GM11168 (cell line): Measurements from ENCODE around the gene PHLDA3.
"Not testable (repeated sequence)": the region's sequence is repeated elsewhere in the genome, so short reads cannot be mapped to it uniquely, and the experiment has no call there.

Experiments used
- in situ Hi-C: fragments of 300-500 bp; cut with MboI; formaldehyde crosslinking; loops from one replicate; pipeline ENCODE4 v1.12.0; 2022; ENCODE audit warnings: low sequenced_read_pairs; ENCODE audit not compliant: unreplicated experiment

The PHLDA3 gene

DNA sequence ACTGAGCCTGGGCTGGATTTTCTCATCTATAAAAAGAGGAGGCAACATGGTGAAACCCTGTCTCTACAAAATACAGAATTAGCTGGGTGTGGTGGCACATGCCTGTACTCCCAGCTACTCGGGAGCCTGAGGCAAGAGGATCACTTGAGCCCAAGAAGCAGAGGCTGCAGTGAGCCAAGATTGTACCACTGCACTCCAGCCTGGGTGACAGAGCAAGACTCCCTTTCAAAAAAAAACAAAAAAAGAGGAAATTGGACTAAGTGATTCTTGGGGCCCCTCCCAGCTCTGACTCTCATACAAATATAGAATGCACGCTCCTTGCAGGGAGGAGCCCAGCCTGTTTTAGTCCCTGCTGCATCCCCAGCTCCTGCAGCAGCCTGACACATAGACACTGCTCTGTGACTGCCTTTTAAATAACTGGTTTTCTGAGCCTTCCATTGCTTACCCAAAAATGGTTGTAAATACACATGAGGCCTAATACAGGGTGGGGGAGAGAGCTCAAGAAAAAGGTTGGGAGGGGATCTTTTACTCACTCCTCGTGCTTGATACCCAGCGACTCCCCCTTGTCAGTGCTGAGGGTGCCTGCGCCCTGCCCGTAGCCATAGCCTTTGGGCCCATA, 20.8 kb upstream of the PHLDA3 start:
- in situ Hi-C loops = no loop called here

DNA sequence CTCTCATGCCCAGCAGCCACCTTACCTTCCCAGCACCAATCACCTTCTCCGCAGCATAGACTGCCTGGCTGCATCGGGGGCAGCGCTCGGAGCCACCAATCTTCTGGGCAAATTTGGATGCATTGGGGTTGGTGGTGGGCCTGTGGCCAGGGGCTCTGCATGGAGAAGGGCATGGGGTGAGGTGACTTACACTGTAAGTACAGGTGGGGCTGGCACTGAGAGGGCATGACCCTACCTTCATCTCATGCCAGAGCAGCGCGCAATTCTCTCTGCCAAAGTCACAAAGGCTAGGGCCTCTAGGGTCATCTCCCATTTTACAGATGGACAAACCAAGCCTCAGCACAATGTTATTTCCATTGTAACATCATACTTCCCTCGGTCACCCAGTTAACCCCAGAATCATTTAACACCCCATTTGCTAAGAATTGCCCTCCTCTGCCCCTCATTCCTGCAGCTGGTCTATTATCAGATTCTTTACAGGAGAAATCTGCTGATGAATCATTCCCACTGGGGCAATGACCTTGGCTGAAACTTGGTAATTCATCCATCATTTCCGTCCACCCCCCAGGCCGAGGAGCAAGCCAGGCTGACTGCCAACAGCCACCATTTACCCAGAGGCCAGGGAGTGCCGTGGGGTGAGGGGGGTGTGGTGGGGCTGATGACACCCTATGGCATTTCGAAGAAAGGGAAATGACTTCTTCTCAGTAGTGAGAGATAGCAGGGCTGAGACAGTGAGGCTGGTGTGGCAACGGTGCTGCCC, 20.0 kb upstream of the PHLDA3 start:
- in situ Hi-C loops = no loop called here

DNA sequence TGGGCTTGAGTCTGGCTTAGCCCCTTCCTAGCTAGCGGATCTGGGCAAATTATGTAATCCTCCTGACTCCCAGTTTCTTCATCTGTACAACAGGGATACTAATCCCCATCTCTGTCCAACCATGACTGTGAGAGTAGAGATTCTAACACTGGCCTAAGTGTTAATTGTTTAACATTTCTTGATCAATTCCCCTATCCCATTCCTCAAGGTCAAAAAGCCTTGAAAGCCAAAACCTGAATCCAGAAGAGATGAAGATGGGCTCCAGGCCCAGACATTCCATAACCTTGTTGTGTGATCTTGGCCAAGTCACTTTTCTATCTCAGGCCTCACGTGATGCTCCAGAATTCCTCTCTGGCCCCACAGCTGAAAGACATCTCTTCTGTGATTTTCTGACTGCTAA, 18.8 kb upstream of the PHLDA3 start:
- in situ Hi-C loops = no loop called here

DNA sequence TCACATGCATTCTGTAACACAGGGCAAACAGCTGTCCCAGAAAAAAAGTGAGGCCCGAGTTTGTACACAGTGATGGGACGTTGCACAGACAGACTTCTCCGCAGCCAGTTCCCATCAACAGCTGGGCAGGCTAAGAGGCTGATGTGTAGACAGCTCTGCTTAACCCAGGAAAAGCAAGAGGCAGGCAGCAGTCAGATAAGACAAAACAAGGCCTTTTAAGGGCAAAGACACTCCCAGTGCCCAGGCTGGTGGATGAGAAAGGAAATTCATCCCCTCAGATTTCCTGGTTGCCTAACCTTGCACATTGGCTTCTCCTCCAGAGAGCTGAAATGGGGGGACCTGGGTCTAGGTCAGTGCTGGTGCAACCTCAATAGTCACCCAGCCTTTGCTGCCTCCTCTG, 17.2 kb upstream of the PHLDA3 start:
- in situ Hi-C loops = no loop called here

DNA sequence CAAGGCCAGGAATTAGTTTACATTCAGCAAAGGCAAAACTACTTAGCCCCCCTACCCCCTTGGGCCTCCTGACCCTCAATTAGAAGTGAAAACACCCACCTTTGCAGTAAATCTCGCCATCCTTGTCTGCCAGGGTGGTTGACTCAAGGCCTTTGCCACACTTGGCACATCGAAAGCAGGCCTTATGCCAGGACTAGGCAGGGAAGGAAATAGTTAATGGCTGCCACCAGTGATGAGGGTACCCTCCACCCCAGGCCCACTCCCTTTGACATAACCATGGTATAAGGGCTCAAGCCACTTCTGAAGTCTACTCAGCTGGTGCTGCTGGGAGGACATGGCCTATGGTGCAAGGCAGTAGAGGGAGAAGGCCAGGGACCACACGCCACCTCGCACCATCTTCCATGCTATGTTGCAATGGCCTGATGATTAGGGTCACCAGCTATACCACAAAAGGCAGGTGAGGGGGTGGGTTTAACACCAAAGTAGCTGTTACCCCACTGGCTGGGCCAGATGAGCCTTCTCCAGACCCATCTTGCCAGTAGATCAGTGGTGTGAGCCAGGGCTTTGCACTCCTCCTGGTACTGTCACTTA, 16.3 kb upstream of the PHLDA3 start:
- in situ Hi-C loops = no loop called here

DNA sequence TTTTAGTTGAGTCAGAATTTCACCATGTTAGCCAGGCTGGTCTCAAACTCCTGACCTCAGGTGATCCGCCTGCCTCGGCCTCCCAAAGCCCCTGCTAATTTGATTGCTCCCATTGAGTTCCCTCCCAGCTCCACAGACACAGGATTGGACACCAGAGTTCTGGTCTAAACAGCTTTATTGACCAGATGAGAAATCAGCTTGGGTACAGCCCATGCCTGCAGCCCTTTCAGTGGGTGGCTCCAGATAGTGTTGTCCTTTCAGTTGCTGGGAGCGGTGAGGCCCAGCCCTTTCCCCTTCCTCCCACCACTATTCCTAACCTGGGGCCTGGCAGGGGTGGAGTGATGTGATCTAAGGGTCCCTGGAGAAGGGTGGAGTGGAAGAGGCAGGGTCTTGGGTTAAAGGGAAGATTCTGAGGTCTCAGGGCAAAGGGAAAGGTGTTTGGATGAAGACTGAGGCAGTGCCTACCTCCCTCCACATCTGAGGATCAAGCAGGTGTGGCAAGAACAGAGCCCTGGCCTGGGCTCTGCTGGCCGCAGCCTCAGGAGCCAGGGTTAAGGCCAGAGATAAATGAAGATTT, 14.5 kb upstream of the PHLDA3 start:
- in situ Hi-C loops = no loop called here

DNA sequence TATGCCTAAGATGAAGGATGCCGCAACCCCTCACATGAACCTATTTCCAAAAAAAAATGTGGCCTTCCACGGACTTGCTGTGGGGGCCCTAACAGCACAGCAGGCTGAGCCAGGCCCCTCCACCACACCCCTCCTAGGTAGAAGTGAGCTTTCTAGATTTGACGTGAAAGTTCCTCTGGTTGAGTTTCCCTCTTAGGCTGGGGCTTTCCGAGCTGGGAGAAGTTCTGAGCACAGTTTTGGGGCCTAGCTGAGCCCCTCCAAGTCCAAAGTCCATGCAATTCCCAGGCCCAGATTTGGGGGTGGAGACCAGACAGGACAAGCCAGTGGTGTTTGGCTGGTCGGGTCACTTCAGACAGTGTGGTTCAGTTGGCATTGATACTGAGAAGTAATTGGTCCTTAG, 13.8 kb upstream of the PHLDA3 start:
- in situ Hi-C loops = no loop called here

DNA sequence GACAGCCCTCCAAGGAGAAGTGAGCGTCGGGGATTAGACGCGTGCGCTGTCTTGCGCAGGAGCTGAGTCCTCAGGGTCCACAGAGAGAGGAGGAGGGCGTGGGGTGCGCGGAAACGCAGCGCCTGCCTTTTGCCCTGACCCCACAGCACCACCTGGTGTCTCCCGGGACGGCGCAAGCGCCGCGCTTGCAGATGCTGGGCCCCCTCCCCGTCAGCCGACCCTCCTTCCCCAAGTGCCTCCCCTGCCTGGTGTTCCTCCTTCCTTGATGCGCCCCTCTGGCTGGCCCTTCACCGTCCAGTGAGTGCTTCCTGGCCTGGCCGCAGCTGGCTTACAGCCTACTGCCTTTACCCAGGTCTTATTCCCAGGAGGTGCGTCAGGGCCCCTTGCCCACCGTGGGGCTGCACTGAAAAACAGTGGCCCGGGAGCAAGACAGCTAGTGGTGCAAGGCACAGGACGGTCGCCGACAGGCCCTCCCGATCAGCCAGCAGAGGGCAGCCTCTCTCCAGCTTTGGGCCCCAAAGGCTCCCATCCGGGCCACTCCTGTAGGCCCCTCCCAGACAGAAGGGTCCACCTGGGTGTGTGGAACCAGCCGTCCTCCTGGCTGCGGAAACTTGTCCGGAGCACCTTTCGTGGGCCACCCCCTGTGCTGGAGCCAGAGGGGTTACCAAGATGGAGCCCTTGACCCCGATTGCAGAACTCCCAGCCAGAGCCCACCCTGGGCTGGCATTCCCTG, 12.9 kb upstream of the PHLDA3 start:
- in situ Hi-C loops = no loop called here

DNA sequence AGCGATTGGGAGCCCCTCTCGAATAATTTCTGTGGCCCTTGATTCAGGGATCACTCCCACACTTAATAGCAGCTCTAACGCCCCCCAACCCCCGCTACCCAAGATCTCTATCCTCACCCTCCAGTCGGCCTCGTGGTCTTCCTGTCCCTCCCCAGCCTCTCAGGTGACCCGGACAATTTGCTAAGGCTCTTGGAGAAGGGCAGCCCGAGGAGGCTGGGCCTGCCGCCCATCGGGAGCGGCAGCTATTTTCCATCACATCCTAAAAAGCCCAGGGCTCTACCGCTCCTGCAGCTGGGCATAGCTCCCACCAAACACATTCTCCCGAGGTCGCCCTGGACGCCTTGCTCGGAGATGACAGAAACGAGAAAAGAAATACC, 12.0 kb upstream of the PHLDA3 start:
- in situ Hi-C loops = no loop called here

DNA sequence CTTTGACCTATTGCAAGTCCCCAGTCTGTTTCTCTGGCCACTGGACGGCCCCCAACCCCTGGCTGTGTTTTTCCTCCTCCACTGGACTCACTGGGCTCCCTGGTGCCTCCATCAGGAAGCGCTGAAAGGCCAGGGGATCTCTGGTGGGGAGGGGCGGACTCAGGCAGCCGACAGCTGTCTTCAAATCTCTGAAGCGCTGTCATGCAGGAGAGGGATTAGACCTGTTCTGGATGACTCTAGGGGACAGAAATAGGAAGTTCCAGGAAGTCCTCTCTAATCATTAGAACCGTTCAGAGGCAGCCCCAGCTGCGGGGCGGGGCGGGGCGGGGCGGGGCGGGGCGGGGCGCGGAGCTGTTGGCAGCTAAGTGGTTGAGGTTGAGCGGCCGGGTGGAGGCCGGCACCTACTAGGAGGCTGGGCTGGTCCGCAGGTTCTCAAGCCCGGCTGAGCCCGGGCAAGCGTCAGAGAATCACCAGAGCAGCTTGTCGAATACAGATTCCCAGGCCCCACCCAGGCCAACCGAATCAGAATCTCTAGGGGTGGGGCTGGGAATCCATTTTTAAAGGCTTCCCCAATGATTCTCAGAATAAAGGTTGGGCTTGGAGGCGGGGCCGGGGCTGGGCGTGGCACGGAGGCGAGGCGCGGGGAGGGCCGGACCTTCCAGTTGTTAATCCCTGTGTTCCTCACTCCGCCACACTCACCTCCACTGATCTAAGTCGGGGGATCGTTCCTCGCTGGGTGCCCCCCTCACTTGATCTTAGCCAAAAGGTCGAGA, 11.4 kb upstream of the PHLDA3 start:
- in situ Hi-C loops = no loop called here

DNA sequence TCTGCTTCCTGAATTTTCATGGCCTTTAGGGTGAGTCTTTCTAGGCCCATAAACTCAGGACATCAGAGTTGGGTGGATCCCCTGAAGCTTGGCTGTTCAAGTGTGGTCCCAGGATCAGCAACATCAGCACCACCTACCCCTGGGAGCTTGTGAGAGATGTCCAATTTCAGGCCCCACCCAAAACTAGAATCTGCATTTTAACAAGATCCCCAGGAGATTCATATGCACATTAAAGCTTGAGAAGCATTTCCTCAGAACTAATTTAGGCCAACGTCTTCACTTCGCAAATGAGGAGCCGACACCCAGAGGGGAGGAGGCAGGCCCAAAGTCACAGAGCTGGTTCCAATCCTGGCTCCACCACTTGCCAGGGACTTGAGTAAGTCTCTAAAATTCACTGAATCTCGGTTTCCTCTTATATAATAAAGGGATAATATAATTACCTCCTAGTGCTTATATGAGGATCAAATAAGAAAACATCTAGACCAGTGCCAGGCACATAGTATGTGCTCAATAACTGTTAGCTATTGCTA, 10.3 kb upstream of the PHLDA3 start:
- in situ Hi-C loops = no loop called here

DNA sequence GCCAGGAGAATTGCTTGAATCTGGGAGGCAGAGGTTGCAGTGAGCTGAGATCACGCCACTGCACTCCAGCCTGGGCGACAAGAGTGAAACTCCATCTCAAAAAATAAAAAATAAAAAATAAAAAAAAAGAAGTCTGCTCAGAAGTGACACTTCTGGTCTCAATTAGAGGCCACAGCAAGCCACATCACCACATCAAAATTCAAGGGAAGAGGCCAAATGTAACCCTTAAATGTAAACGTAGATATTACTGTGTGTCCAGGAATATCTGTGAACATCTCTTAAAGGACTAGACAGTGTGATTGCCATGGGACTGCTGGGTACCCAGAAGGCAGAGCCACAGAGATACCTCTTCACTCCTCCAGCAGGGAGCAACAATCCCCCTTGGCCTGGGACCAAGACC, 9.7 kb upstream of the PHLDA3 start:
- in situ Hi-C loops = not testable (repeated sequence)

DNA sequence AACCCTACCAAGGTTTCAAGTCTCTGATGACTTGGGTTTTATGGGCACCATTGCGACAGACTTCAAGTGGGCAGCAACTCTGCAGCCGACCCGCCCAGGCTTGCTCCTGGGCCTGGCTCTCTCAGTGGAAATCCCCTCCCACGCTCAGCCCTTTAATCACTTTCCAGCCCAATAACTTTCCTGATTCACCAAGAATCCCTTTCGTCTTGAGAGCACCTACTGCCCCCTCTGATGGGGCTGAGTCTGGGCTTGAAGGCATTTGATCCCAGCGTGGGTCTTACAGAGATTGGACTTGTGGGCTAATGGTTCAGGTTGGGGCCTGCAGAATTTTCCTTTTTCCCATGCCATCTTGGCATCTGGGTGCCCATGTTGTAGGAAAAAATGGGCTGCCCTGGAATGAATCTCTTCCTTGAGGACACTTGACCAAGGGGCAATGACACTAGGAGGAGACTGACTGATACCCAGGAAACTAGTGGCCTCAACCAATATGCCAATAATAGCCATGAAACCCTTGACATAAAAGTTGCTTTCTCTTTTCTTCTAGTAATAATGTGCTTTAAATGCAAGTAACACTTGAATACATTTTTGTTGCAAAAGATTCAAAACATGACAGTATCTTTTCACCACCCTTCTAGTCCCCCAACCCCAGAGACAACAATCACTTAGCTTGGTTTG, 7.8 kb upstream of the PHLDA3 start:
- in situ Hi-C loops = no loop called here

DNA sequence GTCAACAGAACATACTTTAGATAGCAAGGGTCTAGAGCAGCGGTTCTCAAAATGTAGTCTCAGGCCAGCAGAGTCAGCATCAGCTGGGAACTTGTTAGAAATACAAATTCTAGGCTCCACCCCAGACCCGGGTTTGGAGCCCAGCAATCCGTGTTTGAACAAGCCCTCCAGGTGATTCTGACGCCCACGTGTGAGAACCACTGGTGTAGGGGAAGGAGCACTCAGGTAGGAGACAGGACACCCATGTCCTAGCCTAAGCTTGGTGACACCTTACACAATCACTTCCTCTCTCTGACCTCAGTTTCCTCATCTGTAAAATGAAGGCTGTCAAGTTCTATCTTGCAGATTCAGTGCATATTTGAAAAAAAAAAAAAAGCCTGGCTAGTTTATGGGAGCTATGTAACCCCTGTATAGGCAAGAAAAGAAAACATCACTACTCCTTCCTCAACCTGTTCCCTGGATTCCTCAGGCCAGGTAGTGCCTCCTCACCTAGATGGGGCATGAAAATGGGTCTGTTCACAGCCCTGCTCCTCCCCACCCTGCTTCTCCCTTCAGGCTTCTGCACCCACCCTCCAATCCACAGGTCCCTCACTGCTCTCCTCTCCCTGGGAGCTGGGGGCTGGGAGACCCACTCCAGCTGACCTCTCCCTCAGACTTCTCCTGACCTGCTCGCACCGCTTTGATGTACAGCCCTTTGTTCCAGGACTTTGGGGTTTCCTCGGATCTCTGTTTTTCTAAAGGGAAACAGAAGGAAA, 7.1 kb upstream of the PHLDA3 start:
- in situ Hi-C loops = no loop called here

DNA sequence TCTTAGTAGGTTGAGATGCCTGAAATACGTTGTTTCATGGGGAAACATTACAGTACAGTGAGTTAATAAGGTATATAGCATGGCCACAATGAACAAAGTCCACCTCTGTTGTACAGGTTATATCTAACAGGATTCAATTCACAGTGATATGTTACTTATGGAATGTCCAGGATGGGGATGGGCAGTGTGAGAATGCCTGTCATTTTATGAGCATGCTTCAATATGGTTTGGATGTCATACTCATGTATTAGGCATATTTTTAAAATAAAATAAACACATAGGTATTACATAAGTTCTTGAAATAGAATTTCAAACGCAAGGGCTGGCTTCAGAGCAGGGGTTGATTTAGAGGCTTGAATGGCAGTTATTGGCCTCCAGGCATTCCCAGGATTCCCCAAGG, 6.1 kb upstream of the PHLDA3 start:
- in situ Hi-C loops = no loop called here

DNA sequence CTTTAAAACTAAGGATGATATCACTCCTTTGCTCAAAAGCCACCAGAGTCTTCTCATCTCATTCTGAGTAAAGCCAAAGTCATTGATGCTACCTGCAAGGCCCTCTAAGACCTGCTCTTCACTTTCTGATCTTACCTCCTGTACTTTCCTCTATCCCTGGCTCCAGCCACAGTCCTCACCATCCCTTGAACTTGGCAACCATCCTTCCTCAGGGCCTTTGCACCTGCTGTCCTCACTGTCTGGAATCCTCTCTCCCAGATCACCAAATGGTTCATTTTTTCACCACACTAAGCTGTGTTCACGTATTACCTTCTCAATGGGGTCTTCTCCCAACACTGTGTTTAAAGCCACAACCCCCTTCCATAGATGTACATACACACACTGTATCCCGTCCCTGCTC, 4.3 kb upstream of the PHLDA3 start:
- in situ Hi-C loops = loop anchor here (5.0 kb wide), 1 partner anchor 44 kb away; no protein-coding TSS in a partner anchor

DNA sequence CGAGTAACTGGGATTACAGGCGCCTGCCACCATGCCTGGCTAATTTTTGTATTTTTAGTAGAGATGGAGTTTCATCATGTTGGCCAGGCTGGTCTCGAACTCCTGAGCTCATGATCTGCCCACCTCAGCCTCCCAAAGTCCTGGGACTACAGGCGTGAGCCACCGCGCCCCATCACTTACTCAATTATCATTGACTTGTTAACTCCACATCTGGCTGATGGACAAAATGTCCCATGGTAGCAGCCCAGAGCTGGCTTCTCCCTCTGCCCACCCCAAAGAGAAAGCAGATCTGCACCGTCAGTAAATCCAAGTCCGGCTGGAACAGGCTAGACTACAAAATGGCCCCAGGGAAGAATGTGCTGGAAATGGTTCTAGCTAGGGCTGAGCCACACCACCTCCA, 3.3 kb upstream of the PHLDA3 start:
- in situ Hi-C loops = loop anchor here (5.0 kb wide), 1 partner anchor 45 kb away; no protein-coding TSS in a partner anchor

DNA sequence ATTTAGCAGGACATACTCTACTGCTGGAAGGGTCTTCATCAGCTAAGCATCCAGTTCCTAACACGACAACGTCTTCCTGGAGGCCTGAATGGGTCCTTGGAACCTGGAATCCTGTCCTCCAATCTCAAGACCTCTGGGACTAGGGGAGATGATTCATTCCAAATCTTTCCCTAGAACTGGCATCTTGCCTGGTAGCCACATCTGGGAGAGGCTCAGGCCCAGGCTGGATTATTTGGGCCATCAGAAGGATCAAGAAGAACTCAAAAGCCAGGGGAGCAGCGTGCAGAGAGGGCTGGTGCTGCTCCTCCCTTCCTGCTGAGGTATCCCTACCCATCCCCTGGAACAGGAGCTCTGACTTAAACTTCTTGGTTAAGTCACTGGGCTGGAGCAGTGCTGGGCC, 2.8 kb upstream of the PHLDA3 start:
- in situ Hi-C loops = loop anchor here (5.0 kb wide), 1 partner anchor 46 kb away; no protein-coding TSS in a partner anchor
